ENCODE results near the gene SYT12. TPM values are rescaled to one million over a fixed set of nuclear protein-coding genes. Genes with fewer than 3 reads are reported as not detected.
"Not testable (repeated sequence)": the region's sequence is repeated elsewhere in the genome, so short reads cannot be mapped to it uniquely, and the experiment has no call there.

The SYT12 gene
- total RNA-seq, 2 experiments from 2014 or later: not detected

DNA sequence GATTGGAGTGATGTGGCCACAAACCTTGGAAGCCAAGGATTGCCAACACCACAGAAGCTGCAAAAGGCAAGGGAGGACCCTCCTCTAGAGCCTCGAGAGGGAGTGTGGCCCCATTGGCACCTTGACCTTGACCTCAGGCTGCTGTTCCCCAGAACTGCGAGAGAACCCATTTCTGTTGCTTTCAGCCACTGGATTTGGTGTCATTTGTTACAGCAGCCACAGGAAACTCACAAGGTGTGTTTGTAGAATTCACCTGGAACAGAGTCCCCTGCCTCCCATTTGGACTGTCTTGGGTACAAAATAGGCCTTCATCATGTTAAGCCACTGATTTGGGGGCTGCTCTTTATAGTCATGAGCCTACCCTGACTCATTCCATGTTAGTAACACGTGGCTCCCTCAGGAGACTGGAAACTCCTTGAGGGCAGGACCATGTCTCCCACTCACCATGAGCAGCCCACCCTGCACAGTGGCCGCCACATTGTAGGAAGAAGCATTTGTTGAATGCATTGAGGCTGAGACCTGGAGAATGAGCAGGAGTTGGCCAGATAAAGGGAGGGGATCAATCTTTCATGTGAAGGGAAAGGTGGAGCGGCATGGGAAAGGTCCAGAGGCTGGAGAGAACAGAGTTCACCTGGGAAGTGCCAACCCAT is 39.5 kb upstream of the SYT12 start:
- intact Hi-C loops (cut with micrococcal nuclease): no loop called here
- no peak for DNase-seq
- no peak overlapping the region for H3K4me3 Mint-ChIP-seq
- CTCF ChIA-PET: no interaction called here
- H3K27ac Mint-ChIP-seq: no peak overlapping the region
- H3K36me3 Mint-ChIP-seq (ENCODE audit: low read depth): no peaks in the 10 kb centered on the region
- H3K9me3 Mint-ChIP-seq: peaks cover 8% of the 10 kb centered on the region
- peaks cover 5% of the 10 kb centered on the region for H3K4me1 Mint-ChIP-seq (ENCODE audit: low read depth)
- H3K27me3 Mint-ChIP-seq (ENCODE audit: low read depth): peaks cover 4% of the 10 kb centered on the region

DNA sequence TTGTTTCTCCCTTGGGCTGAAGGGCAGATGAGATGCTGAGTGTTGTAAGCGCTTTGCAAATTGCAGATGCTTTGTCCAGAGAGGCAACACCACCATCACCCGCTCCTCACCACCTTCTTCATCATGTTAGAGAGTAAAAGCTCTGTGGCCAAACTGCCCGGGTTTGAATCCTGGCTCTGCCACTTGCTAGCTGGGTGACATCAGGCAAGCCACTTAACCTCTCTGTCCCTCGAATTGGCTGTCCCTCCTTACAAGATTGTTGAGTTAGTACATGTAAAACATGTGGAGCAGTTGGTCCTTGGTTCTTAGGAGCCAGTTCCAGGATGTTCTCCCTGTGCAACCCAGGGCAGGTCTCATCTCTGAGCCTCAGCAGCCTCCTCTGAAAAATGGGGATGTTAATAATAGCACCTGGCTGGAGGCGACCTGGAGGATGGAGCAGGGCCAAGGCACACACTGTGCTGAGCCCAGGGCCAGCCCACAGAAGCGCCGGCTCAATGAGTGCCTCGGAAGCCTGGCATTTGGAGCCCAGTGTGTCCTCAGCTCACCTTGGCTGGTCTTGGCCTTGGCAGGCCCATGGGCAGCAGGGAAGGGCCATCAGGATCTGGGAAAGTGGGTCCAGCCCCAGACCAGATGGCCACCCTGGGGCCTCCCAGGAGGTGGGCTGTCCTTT is 37.3 kb upstream of the SYT12 start:
- CTCF ChIA-PET: no interaction called here
- Mint-ChIP-seq H3K9me3 (no peaks in the 10 kb centered on the region), H3K27ac (no peak overlapping the region), H3K36me3 (ENCODE audit: low read depth) (no peaks in the 10 kb centered on the region), H3K4me1 (ENCODE audit: low read depth) (peaks cover 5% of the 10 kb centered on the region), H3K27me3 (ENCODE audit: low read depth) (peaks cover 4% of the 10 kb centered on the region), H3K4me3 (no peak overlapping the region)
- DNase-seq: no peak
- intact Hi-C loops (cut with micrococcal nuclease): no loop called here

- Mint-ChIP-seq H3K9me3 (no peaks in the 10 kb centered on the region), H3K4me3 (no peak overlapping the region)
These were observed 36.8 kb upstream of the SYT12 start for GRCh38 chr11:66986178-66986545.

GRCh38 chr11:66987158-66987620 is 35.7 kb upstream of the SYT12 start:
- CTCF ChIA-PET: interaction anchor here (1.7 kb wide), 1 partner anchor 11 kb away, joined by 5 read pairs; no protein-coding TSS in a partner anchor

More at GRCh38 chr11:66986178-66986545, 36.8 kb upstream of the SYT12 start:
- Mint-ChIP-seq H3K36me3 (ENCODE audit: low read depth) (no peaks in the 10 kb centered on the region), H3K27ac (no peak overlapping the region), H3K4me1 (ENCODE audit: low read depth) (peaks cover 5% of the 10 kb centered on the region), H3K27me3 (ENCODE audit: low read depth) (peaks cover 4% of the 10 kb centered on the region)
- CTCF ChIA-PET: no interaction called here
- DNase-seq: no peak
- intact Hi-C loops (cut with micrococcal nuclease): no loop called here

DNA sequence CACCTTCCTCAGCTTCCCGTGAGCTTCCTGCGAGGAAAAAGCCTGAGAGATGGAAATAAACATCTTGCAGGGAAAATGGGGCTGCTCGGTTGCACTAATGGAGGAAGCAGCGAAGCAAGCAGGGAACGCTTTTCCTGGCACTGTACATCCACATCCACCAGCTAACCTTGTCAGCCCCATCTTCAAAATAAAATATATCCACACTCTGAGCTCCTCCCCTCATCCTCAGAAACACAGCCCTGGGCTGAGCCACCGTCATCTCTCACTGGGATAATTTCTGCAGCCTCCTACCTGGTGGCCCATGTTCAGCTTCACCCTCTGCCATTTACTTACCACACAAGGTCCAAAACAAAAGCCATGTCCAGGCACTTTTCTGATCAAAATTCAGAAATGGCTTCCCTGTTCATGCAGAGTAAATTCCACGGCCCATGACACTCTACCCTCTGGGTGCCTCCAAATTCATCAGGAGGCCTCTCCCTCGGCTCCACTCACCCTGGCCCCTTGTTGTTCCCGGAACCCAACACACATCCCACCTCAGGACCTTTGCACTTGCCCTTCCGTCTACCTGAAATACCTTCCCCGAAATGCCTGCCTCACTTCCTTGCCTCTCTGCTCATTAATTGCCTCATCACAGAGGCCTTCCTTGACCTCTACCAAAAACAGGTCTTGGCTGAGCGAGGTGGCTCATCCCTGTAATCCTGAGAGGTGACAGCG is 34.9 kb upstream of the SYT12 start:
- CTCF ChIA-PET: interaction anchor here (1.7 kb wide), 1 partner anchor 12 kb away, joined by 5 read pairs; no protein-coding TSS in a partner anchor

More at GRCh38 chr11:66987158-66987620, 35.7 kb upstream of the SYT12 start:
- H3K27ac Mint-ChIP-seq: no peak overlapping the region
- H3K9me3 Mint-ChIP-seq: no peaks in the 10 kb centered on the region
- DNase-seq: no peak
- peaks cover 4% of the 10 kb centered on the region for H3K27me3 Mint-ChIP-seq (ENCODE audit: low read depth)
- H3K36me3 Mint-ChIP-seq (ENCODE audit: low read depth): no peaks in the 10 kb centered on the region
- intact Hi-C loops (cut with micrococcal nuclease): no loop called here
- H3K4me3 Mint-ChIP-seq: no peak overlapping the region
- H3K4me1 Mint-ChIP-seq (ENCODE audit: low read depth): peaks cover 2% of the 10 kb centered on the region

GRCh38 chr11:66988741-66989140 is 34.2 kb upstream of the SYT12 start:
- H3K4me1 Mint-ChIP-seq (ENCODE audit: low read depth); H3K27me3 Mint-ChIP-seq (ENCODE audit: low read depth); intact Hi-C loops (cut with micrococcal nuclease); CTCF ChIA-PET; H3K36me3 Mint-ChIP-seq (ENCODE audit: low read depth); H3K4me3 Mint-ChIP-seq; H3K27ac Mint-ChIP-seq; DNase-seq; H3K9me3 Mint-ChIP-seq: not testable (repeated sequence)

More for the DNA sequence above, 34.9 kb upstream of the SYT12 start:
- Mint-ChIP-seq H3K27ac (no peak overlapping the region), H3K27me3 (ENCODE audit: low read depth) (no peaks in the 10 kb centered on the region), H3K4me3 (no peak overlapping the region), H3K36me3 (ENCODE audit: low read depth) (no peaks in the 10 kb centered on the region), H3K9me3 (no peaks in the 10 kb centered on the region), H3K4me1 (ENCODE audit: low read depth) (no peaks in the 10 kb centered on the region)
- DNase-seq: no peak
- intact Hi-C loops (cut with micrococcal nuclease): no loop called here

DNA sequence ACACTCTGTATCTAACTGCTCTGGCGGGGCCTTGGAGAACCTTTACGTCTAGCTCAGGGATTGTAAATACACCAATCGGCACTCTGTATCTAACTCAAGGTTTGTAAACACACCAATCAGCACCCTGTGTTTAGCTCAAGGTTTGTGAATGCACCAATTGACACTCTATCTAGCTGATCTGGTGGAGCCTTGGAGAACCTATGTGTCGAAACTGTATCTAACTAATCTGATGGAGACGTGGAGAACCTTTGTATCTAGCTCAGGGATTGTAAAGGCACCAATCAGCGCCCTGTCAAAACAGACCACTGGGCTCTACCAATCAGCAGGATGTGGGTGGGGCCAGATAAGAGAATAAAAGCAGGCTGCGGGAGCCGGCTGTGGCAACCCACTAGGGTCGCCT is 33.6 kb upstream of the SYT12 start:
- H3K27ac Mint-ChIP-seq; intact Hi-C loops (cut with micrococcal nuclease); H3K4me1 Mint-ChIP-seq (ENCODE audit: low read depth); H3K4me3 Mint-ChIP-seq; DNase-seq; CTCF ChIA-PET; H3K27me3 Mint-ChIP-seq (ENCODE audit: low read depth); H3K9me3 Mint-ChIP-seq; H3K36me3 Mint-ChIP-seq (ENCODE audit: low read depth): not testable (repeated sequence)

DNA sequence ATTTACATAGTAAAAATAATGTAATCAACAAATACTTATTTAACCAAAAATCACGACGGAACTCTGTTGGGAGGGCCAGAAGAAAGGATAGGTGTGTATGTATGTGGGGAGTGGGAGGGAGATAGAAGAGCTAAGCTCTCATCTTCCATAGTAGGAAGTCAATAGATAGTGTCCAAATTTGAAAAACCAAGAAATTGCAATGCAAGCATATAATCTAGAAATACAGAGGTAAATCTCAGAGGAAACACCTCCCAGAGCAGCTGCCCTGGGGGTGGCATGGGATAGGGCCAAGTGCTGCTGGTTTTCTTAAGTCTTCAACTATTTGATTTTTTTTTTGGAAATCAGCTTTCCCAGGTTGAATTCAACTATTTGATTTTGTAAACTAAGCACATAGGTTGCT is 30.9 kb upstream of the SYT12 start:
- Mint-ChIP-seq H3K36me3 (ENCODE audit: low read depth) (no peaks in the 10 kb centered on the region), H3K27me3 (ENCODE audit: low read depth) (no peaks in the 10 kb centered on the region), H3K4me3 (no peak overlapping the region), H3K4me1 (ENCODE audit: low read depth) (no peaks in the 10 kb centered on the region), H3K9me3 (no peaks in the 10 kb centered on the region), H3K27ac (no peak overlapping the region)
- CTCF ChIA-PET: interaction anchor here (0.6 kb wide), 1 partner anchor 17 kb away, joined by 3 read pairs; the partner anchor contains the start of gene C11orf86
- intact Hi-C loops (cut with micrococcal nuclease): no loop called here
- no peak for DNase-seq

DNA sequence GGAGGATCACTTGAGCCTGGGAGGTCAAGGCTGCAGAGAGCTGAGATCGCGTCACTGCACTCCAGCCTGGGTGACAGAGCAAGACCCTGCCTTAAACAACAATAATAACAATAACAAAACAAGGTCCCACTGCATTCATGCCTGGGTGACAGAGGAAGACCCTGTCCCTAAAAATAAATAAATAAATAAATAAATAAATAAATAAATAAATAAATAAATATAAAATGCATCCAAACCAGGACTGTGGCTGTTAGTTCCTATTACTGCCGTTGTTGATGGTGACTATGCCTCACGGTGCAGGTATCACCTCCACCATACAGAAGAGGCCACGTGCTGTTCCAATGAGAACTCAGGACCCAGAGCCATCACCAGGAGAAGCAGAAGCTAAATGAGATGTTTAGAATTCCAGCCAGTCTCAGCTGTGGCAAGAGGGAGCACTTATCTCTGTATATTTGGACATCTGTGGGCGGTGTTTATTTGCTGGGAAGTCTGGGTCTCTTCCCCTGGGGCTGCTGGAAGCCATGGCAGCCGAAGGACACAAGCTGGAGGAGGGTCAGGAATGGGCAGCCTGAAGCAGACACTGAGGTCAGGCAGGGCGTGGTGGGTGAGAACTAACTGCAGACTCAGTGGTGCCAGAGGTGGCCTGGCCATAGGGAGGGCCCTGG is 26.2 kb upstream of the SYT12 start:
- no peak for DNase-seq
- no peak overlapping the region for H3K4me3 Mint-ChIP-seq
- intact Hi-C loops (cut with micrococcal nuclease): no loop called here
- no peaks in the 10 kb centered on the region for H3K27me3 Mint-ChIP-seq (ENCODE audit: low read depth)
- no peak overlapping the region for H3K27ac Mint-ChIP-seq
- CTCF ChIA-PET: interaction anchor here (1.2 kb wide), 1 partner anchor 25 kb away, joined by 3 read pairs; no protein-coding TSS in a partner anchor
- H3K36me3 Mint-ChIP-seq (ENCODE audit: low read depth): no peaks in the 10 kb centered on the region
- H3K4me1 Mint-ChIP-seq (ENCODE audit: low read depth): no peaks in the 10 kb centered on the region
- no peaks in the 10 kb centered on the region for H3K9me3 Mint-ChIP-seq

- no peaks in the 10 kb centered on the region for H3K4me1 Mint-ChIP-seq (ENCODE audit: low read depth)
- H3K9me3 Mint-ChIP-seq: no peaks in the 10 kb centered on the region
- intact Hi-C loops (cut with micrococcal nuclease): no loop called here
- no peaks in the 10 kb centered on the region for H3K27me3 Mint-ChIP-seq (ENCODE audit: low read depth)
- H3K36me3 Mint-ChIP-seq (ENCODE audit: low read depth): no peaks in the 10 kb centered on the region
- H3K27ac Mint-ChIP-seq: no peak overlapping the region
- CTCF ChIA-PET: interaction anchor here (1.1 kb wide), 1 partner anchor 54 kb away, joined by 4 read pairs; no protein-coding TSS in a partner anchor
- DNase-seq: no peak
- no peak overlapping the region for H3K4me3 Mint-ChIP-seq
These were observed 23.4 kb upstream of the SYT12 start for GRCh38 chr11:66999555-66999954.

DNA sequence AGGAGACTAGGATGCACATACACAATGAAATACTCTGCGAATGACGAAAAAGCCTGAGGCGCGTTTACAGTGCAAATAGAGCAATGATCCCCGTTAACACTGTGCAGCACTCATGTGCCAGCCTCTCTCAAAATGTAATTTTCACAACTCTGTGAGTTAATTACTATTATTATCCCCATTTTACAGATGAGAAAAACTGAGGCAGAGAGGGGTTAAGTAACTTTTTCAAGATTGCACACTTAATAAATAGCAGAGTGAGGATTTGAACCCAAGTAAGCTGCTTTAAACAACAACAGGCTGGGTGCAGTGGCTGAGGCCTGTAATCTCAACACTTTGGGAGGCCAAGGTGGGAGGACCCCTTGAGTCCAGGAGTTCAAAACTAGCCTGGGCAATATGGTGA is 21.6 kb upstream of the SYT12 start:
- Mint-ChIP-seq H3K36me3 (ENCODE audit: low read depth) (no peaks in the 10 kb centered on the region), H3K9me3 (no peaks in the 10 kb centered on the region), H3K27me3 (ENCODE audit: low read depth) (no peaks in the 10 kb centered on the region), H3K4me3 (no peak overlapping the region), H3K27ac (no peak overlapping the region), H3K4me1 (ENCODE audit: low read depth) (peaks cover 1% of the 10 kb centered on the region)
- intact Hi-C loops (cut with micrococcal nuclease): no loop called here
- DNase-seq: no peak
- CTCF ChIA-PET: interaction anchor here (0.6 to 0.7 kb wide), 2 partner anchors 32 to 72 kb away, joined by 3 read pairs; no protein-coding TSS in a partner anchor

GRCh38 chr11:67002297-67002913 is 20.5 kb upstream of the SYT12 start:
- H3K9me3 Mint-ChIP-seq: no peaks in the 10 kb centered on the region
- H3K27me3 Mint-ChIP-seq (ENCODE audit: low read depth): no peaks in the 10 kb centered on the region
- H3K4me1 Mint-ChIP-seq (ENCODE audit: low read depth): peaks cover 4% of the 10 kb centered on the region
- H3K27ac Mint-ChIP-seq: no peak overlapping the region
- no peaks in the 10 kb centered on the region for H3K36me3 Mint-ChIP-seq (ENCODE audit: low read depth)
- DNase-seq: no peak
- intact Hi-C loops (cut with micrococcal nuclease): no loop called here
- H3K4me3 Mint-ChIP-seq: no peak overlapping the region
- CTCF ChIA-PET: no interaction called here
